ENCODE measurements around the gene GOLGA6L7. TPM values are rescaled to one million over a fixed set of nuclear protein-coding genes. Genes with fewer than 3 reads are reported as not detected.
"Not testable (repeated sequence)": the region's sequence is repeated elsewhere in the genome, so short reads cannot be mapped to it uniquely, and the experiment has no call there.

GOLGA6L7 gene
- total and polyA plus RNA-seq, 10 donors: not detected

DNA sequence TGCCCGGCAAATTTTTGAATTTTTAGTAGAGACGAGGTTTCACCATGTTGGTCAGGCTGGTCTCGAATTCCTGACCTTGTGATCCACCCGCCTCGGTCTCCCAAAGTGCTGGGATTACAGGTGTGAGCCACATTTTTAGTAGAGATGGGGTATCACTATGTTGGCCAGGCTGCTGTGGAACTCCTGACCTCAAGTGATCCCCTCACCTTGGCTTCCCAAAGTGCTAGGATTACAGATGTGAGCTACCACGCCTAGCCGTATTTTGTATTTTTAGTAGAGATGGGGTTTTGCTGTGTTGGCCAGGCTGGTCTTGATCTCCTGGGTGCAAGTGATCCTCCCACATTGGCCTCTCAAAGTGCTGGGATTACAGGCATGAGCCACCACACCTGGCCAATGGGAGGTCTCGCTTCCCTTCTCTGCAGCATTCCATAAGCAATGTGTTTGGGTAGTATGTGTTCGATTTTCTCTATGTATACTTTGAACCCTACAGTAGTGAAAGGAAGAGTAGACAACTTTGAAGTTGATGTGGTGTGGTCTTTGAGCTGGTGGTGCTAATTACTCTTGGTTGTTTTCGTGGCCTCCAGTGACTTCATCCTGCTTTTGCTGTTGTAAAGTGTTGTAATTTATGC is 13.4 kb downstream of the GOLGA6L7 start:
- WGBS, 5 donors: 88 to 95% (median 92%) methylated on average over 9 to 10 of the region's 10 CpGs
- H3K4me3 ChIP-seq; DNase-seq; H3K36me3 ChIP-seq; intact Hi-C loops (cut with DNase I; ENCODE audit: low total_unique reads); H3K9me3 ChIP-seq; H3K27ac ChIP-seq: not testable (repeated sequence)
- Histone ChIP-seq H3K4me1 (peaks cover 0 to 13% (median 6%) of the 10 kb centered on the region in 6 donors), H3K27me3 (replicated peaks in 1 of 7) (peaks cover 0 to 12% (median 3%) of the 10 kb centered on the region in 7 donors)

DNA sequence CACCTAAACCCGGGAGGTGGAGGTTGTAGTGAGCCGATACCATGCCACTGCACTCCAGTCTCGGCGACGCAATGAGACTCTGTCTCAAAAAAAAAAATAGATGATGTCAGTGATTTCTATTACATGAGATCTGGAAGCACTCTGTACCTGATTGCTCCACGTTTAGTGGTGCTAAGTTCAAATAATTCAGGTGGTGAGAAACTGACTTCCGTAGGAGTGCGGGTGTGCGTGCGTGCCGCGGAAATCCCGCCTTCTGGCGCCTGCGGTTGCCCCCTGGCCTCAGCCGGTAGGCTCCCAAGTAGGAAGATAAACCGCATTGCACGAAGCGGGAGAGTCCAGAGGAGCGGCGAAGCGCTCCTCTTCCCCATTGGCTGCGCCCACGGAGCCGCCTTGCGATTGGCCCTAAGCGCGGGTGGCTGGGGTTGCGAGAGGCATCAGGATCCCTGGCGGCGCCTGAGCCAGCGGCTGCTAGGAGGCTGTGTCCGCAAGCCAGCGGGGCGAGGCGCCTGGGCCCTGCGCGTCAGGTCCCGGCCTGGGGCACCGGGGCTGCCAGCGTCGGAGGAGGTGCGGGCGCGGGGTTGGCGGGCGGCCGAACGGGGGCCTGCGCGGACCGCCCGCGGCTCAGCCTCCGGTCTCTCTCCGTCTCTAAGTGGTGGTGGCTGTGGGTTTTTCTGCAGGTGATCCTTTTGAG is 16.4 kb downstream of the GOLGA6L7 start:
- TF ChIP-seq POLR2AphosphoS5 (IDR thresholded peaks at IDR 0.05): peak; percentile 28 to 60 (median 59)
- WGBS, 5 donors: 1 to 6% (median 2%) methylated on average over 33 to 56 of the region's 56 CpGs
- Histone ChIP-seq H3K4me3 (peak overlapping the region; percentile 12 to 69 (median 41)), H3K27ac (peak overlapping the region in 6 of 8 donors; percentile 7 to 58 (median 46)), H3K27me3 (replicated peaks in 1 of 7) (peaks cover 0 to 12% (median 3%) of the 10 kb centered on the region in 7 donors), H3K4me1 (peaks cover 0 to 13% (median 6%) of the 10 kb centered on the region in 6 donors)
- H3K9me3 ChIP-seq; H3K36me3 ChIP-seq; intact Hi-C loops (cut with DNase I; ENCODE audit: low total_unique reads): not testable (repeated sequence)
- peak; percentile 88 for DNase-seq

DNA sequence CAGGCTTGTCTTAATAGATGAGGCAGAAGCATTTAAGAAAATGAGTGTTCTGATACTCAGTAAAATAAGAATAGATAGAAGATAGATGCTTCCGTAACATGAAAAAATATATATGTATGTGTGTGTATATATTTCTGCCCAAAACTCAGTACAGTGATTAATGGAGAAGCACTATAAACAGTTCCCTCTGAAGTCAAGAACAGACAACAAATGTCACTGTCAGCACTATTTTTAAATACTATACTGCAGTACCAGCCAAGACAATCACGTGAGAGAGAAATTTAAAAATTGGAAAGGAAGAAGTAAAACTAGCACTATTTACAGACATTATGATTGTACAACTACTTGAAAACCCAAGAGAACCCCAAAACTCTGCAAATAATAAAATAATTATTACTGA is 27.0 kb downstream of the GOLGA6L7 start:
- H3K27me3 ChIP-seq (replicated peaks in 1 of 7); H3K36me3 ChIP-seq; H3K27ac ChIP-seq; H3K4me3 ChIP-seq; H3K4me1 ChIP-seq; intact Hi-C loops (cut with DNase I; ENCODE audit: low total_unique reads); H3K9me3 ChIP-seq; DNase-seq: not testable (repeated sequence)
- whole genome bisulfite sequencing, 5 donors: 80 to 89% (median 88%) methylated on average over 2 of the region's 2 CpGs

DNA sequence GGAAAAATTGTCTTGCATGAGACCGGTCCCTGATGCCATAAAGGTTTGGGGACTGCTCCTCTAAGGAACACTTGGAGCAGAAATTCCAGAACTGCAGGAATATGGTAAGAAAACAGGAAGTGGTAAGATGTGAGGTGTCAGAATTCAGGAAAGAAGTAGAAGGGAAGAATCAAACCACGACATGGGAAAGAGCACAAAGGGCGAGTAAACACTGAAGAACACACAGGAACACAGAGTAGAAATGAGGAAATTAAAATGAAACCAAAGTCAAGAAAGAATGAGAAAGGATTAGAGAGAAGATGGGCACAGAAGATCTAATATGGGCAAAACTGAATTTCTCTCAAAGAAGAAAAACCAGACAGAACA is 28.5 kb downstream of the GOLGA6L7 start:
- WGBS, 5 donors: 50 to 60% methylated on average over 1 of the region's 3 CpGs; no CpG with 5 or more reads in 3 of the 5 donors
- H3K4me1 ChIP-seq; H3K4me3 ChIP-seq; intact Hi-C loops (cut with DNase I; ENCODE audit: low total_unique reads); H3K27me3 ChIP-seq (replicated peaks in 1 of 7); DNase-seq; H3K9me3 ChIP-seq; H3K36me3 ChIP-seq; H3K27ac ChIP-seq: not testable (repeated sequence)

DNA sequence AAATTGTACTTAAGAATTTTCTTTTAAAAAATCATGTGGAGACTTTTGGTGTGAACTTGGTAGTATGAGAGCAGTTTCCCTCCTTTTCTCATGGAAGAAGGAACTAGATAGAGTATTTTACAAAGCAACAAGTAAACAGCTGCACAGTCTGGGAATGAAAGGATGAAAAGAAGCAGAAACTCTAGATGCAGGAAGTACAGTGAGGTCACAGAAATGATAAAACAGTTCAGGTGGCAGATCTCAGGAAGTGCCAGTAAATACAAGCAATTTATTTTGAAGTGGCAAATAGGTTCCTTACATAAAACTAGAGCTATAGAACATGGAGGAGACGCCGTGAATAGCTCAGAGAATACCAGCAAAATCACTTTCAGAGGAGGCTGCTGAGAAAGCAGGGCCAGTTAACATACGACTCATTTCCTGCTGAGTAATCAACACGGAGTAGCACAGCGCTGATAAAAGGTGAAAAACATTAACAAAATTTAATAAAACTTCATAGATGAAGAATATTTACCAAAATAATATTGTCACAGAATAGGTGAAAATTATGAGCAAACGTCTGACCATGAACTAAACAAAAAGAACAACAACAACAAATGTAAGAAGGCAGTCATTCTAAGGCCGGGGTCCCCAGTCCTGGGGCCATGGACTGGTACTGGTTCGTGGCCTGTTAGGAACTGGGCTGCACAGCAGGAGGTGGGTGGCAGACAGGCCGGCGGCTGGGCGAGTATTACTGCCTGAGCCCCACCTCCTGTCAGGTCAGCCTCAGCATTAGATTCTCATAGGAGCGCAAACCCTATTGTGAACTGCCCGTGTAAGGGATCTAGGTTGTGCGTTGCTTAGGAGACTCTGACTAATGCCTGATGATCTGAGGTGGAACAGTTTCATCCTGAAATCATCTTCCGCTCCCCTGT is 29.2 kb downstream of the GOLGA6L7 start:
- H3K9me3 ChIP-seq; intact Hi-C loops (cut with DNase I; ENCODE audit: low total_unique reads); H3K36me3 ChIP-seq; H3K4me3 ChIP-seq; H3K27ac ChIP-seq; H3K4me1 ChIP-seq; DNase-seq; H3K27me3 ChIP-seq (replicated peaks in 1 of 7): not testable (repeated sequence)
- 17 to 51% (median 40%) methylated on average over 5 to 10 of the region's 15 CpGs for WGBS, 5 donors

DNA sequence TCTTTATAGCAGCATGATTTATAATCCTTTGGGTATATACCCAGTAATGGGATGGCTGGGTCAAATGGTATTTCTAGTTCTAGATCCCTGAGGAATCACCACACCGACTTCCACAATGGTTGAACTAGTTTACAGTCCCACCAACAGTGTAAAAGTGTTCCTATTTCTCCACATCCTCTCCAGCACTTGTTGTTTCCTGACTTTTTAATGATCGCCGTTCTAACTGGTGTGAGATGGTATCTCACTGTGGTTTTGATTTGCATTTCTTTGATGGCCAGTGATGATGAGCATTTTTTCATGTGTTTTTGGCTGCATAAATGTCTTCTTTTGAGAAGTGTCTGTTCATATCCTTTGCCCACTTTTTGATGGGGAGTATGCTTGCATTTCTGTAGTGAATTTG is 30.3 kb downstream of the GOLGA6L7 start:
- intact Hi-C loops (cut with DNase I; ENCODE audit: low total_unique reads): not testable (repeated sequence)
- WGBS, 5 donors: 50 to 74% (median 59%) methylated on average over 2 to 3 of the region's 3 CpGs

DNA sequence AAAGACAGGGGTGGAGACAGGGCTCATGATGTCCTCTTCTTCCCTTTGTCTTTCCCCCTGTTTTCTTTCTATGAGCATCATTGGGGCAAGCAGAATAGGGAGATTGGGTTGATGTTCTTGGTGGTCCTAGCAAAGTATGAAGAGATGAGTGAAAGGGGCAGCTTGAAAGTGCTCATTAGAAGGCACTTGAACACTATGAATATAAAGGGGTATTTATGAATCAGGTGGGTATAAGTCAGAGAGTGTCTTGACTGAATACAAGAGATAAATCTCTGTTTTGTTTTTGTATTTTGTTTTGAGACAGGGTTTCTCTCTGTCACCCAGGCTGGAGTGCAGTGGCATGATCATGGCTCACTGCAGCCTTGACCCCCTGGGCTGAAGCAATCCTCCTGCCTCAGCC is 34.4 kb downstream of the GOLGA6L7 start:
- H3K4me1 ChIP-seq; intact Hi-C loops (cut with DNase I; ENCODE audit: low total_unique reads); H3K36me3 ChIP-seq: not testable (repeated sequence)

More for the DNA sequence above, 30.3 kb downstream of the GOLGA6L7 start:
- not testable (repeated sequence) for DNase-seq; H3K4me1 ChIP-seq; H3K27ac ChIP-seq; H3K27me3 ChIP-seq (replicated peaks in 1 of 7); H3K9me3 ChIP-seq; H3K4me3 ChIP-seq; H3K36me3 ChIP-seq

DNA sequence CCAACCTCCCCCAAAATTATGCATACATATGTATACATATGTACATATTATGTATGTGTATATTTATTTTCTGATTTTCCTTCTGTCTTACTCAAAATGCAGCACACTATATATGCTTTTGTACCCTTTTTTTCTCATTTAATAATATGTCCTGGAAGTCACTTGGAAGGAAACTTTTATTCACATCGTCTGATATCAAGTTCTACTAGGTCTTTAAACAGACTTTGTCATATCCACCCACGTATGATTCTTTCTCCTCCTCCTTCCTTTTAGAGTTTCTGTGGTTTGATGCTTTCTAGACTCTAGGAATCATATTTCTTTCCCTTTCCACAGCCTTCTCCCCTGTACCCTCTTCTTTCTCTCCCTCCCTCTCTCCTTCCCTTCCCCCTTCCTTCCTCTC is 35.1 kb downstream of the GOLGA6L7 start:
- H3K27ac ChIP-seq; DNase-seq; H3K4me3 ChIP-seq; H3K36me3 ChIP-seq; H3K4me1 ChIP-seq; H3K9me3 ChIP-seq; H3K27me3 ChIP-seq (replicated peaks in 1 of 7); intact Hi-C loops (cut with DNase I; ENCODE audit: low total_unique reads): not testable (repeated sequence)
- 0 to 26% (median 13%) methylated on average over 1 to 2 of the region's 2 CpGs for WGBS, 5 donors

More for the DNA sequence above, 34.4 kb downstream of the GOLGA6L7 start:
- H3K27ac ChIP-seq; H3K4me3 ChIP-seq; DNase-seq; H3K27me3 ChIP-seq (replicated peaks in 1 of 7); H3K9me3 ChIP-seq: not testable (repeated sequence)

DNA sequence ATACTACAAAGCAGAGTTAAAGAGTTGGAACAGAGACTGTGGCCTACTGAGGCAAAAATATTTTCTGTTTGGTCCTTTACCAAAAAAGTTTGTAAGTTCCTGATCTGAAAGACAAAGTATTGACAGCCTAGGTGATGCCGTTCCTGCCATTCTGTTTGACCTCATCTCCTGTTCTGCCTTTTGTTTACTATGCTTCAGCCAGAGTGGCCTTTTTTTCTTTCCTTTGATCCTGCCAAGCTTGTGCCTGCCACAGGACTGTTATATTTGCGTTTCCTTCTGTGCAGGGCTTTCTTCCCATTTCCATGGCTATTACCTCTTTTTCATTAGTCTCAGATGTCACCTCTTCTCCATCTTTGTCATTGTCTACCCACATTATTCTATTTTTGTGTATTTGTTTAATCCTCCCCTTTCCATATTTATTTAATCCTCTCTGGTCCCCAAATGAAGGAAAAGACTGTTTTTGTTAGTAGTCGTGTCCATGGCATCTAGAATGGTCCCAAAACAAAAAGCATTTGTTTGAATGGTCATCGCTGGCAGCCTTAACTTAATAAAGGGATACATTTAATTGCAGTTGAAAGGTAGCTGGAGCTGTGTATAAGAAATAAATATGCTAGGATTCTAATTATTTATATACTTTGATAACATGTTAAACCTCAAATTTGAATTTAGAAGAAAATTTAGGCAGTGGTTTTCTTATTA is 36.4 kb downstream of the GOLGA6L7 start:
- H3K27me3 ChIP-seq (replicated peaks in 1 of 7); H3K27ac ChIP-seq; H3K36me3 ChIP-seq; H3K4me3 ChIP-seq; H3K4me1 ChIP-seq; intact Hi-C loops (cut with DNase I; ENCODE audit: low total_unique reads); H3K9me3 ChIP-seq; DNase-seq: not testable (repeated sequence)
- WGBS, 5 donors: 79 to 87% (median 83%) methylated on average over 4 of the region's 4 CpGs

DNA sequence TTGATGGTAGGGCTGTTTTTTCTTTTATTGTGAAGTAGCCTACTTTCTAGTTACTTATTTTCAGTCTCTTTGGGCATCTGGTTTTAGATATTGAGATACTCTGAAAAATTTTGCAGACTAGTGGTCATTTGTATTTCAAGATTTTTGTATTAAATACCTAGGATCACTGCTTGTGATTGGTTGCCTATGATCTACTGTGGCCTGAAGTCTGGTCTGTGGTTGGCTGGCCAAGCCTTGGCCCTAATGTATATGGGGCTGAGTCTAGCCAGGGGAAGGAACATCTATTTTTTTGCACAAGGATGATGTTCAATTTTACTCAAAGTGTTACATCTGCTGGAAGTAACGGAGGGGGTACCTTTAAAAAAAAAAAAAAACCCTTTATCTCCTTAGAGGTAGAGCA is 38.0 kb downstream of the GOLGA6L7 start:
- H3K27me3 ChIP-seq (replicated peaks in 1 of 7); H3K27ac ChIP-seq; H3K4me1 ChIP-seq; DNase-seq; H3K36me3 ChIP-seq; intact Hi-C loops (cut with DNase I; ENCODE audit: low total_unique reads); H3K9me3 ChIP-seq; H3K4me3 ChIP-seq: not testable (repeated sequence)
- WGBS, 5 donors: 83 to 100% (median 96%) methylated on average over 1 of the region's 1 CpG

Data from spleen (tissue), 11 donors.